Thyroid gland (tissue), 4 donors: ENCODE results near the gene CDC37. TPM values are rescaled to one million over a fixed set of nuclear protein-coding genes. Genes with fewer than 3 reads are reported as not detected.

Experiments used
- DNase-seq, 2 donors: peaks; one replicate each; pipeline ENCODE4 v3.0.0-alpha.2; 2019
- H3K27ac ChIP-seq, 3 donors: fragments of 200-600 bp; sonication (generic); 1 replicate in 2 of 3; 2 replicates in 1 of 3; pipeline ENCODE4 v1.5.1; 2016 to 2019; ENCODE audit warnings: mild to moderate bottlenecking in 1 of 3, moderate library complexity in 1 of 3
- H3K27me3 ChIP-seq: fragments of 200-600 bp; sonication (generic); one replicate; pipeline ENCODE4 v1.5.1; 2019
- H3K36me3 ChIP-seq, 2 donors: fragments of 200-600 bp; sonication (generic); one replicate each; pipeline ENCODE4 v1.5.1; 2016 to 2019
- H3K4me1 ChIP-seq, 2 donors: fragments of 200-600 bp; sonication (generic); one replicate each; pipeline ENCODE4 v1.5.1; 2017 to 2019
- H3K4me3 ChIP-seq, 3 donors: fragments of 200-600 bp; sonication (generic); replicated peaks in 1 of 3; 1 replicate in 2 of 3; 2 replicates in 1 of 3; pipeline ENCODE4 v1.5.1; 2016; ENCODE audit warnings: mild to moderate bottlenecking in 1 of 3
- H3K9me3 ChIP-seq: fragments of 200-600 bp; sonication (generic); one replicate; pipeline ENCODE4 v1.5.1; 2017
- POLR2A ChIP-seq, 2 donors: fragments of 450-650 bp; IDR thresholded peaks; one replicate each; pipeline ENCODE4 v1.6.1; 2017; ENCODE audit warnings: antibody characterized with exemption in 2 of 2, mild to moderate bottlenecking in 2 of 2, moderate library complexity in 1 of 2
- WGBS, 2 donors: methylation state at CpG; one replicate each; pipeline ENCODE4 v1.1.5; 2017; 5-methylcytosine and 5-hydroxymethylcytosine counted together
- intact Hi-C: fragments of 100-400 bp; cut with DNase I; formaldehyde crosslinking; loops from one replicate; pipeline ENCODE4 v1.15.1; 2023
- total RNA-seq, 4 donors: library from RNA; depleted of rRNA; stranded (reverse); fragments of >200 nt; gene quantifications; one replicate each; pipeline ENCODE4 v1.2.3, GENCODE V29; 2016
- TF ChIP-seq, protein P1 (sequence below), 6 experiments: fragments of 200-600 bp in 3 of 6; fragments of 450-650 bp in 3 of 6; sonication (generic) in 3 of 6; IDR thresholded peaks; one replicate each; pipeline ENCODE4 v1.5.1; 2016 to 2019; ENCODE audit warnings: antibody characterized with exemption in 6 of 6, mild to moderate bottlenecking in 2 of 6, inconsistent platforms in 1 of 6, moderate library complexity in 1 of 6

The CDC37 gene
- 100 to 1,000 TPM in 3 of 4 donors, 10 to 100 TPM in 1; 99.7 to 154 (median 125) TPM for total RNA-seq

DNA sequence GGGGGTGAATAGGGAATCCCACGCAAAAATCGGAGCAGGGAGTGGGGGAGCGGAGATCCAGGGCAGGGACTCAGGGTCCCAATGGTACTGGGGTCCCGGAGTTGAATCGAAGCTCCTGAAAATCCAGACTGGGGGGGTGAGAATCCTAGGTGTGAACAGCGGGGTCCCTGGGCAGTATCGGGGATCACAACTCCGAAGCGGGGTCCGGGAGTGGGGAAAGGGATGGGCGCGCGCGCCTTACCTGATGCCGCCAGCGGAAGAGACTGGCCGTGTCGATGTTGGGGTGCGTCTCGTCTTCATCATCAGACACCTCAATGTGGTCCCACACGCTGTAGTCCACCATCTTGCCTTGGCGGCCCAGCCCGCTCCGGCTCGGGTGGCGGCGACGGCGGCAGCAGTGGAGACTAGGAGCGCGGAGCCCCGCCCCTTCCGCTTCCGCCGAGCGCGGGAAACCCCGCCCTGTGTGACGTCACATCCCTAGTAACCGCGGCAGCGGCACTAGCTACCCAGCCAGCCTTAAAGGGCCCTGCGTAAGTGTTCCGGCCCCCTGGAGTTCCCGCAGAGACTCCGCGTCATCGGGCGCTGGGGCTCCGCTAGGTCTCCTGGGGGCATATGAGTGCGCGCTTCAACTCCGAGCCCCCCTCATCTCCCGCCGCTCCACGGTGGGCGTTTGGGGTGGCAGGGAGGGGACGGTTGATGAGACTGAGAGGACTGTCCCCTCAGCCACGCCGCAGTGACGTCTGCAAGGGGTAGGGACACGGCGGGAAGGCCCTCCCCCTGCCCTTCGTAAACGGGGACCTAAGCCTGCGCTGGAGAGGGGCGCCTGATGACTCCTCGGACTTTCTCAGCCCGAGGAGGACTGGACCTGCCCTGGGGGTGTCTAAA lies at the start of gene CDC37:
Gene CDC37 (minus strand): TSS at position 406 of the 885 bp plus-strand sequence. CDS start 63 bp downstream, at position 343.
- peak; percentile 34 to 82 for TF ChIP-seq POLR2A (IDR thresholded peaks at IDR 0.05)
- TF ChIP-seq, protein P1, sequence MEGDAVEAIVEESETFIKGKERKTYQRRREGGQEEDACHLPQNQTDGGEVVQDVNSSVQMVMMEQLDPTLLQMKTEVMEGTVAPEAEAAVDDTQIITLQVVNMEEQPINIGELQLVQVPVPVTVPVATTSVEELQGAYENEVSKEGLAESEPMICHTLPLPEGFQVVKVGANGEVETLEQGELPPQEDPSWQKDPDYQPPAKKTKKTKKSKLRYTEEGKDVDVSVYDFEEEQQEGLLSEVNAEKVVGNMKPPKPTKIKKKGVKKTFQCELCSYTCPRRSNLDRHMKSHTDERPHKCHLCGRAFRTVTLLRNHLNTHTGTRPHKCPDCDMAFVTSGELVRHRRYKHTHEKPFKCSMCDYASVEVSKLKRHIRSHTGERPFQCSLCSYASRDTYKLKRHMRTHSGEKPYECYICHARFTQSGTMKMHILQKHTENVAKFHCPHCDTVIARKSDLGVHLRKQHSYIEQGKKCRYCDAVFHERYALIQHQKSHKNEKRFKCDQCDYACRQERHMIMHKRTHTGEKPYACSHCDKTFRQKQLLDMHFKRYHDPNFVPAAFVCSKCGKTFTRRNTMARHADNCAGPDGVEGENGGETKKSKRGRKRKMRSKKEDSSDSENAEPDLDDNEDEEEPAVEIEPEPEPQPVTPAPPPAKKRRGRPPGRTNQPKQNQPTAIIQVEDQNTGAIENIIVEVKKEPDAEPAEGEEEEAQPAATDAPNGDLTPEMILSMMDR (IDR thresholded peaks at IDR 0.05) = no peak
- no peaks in the 10 kb centered on the region for H3K9me3 ChIP-seq
- no peaks in the 10 kb centered on the region for H3K36me3 ChIP-seq
- peak within 1 kb of the TSS; percentile 33 to 64 (median 57) for H3K27ac ChIP-seq
- DNase-seq = peak; percentile 95 to 96
- H3K4me1 ChIP-seq = peaks cover 25 to 35% of the 10 kb centered on the region in 2 donors
- peak within 1 kb of the TSS; percentile 73 to 81 (median 78) for H3K4me3 ChIP-seq
- peaks cover 6% of the 10 kb centered on the region for H3K27me3 ChIP-seq
- intact Hi-C loops = loop anchor here (10.0 kb wide), 1 partner anchor 71 kb away; no protein-coding TSS in a partner anchor
- WGBS, 2 donors = 0 to 1% methylated on average over 18 to 21 of the region's 69 CpGs

DNA sequence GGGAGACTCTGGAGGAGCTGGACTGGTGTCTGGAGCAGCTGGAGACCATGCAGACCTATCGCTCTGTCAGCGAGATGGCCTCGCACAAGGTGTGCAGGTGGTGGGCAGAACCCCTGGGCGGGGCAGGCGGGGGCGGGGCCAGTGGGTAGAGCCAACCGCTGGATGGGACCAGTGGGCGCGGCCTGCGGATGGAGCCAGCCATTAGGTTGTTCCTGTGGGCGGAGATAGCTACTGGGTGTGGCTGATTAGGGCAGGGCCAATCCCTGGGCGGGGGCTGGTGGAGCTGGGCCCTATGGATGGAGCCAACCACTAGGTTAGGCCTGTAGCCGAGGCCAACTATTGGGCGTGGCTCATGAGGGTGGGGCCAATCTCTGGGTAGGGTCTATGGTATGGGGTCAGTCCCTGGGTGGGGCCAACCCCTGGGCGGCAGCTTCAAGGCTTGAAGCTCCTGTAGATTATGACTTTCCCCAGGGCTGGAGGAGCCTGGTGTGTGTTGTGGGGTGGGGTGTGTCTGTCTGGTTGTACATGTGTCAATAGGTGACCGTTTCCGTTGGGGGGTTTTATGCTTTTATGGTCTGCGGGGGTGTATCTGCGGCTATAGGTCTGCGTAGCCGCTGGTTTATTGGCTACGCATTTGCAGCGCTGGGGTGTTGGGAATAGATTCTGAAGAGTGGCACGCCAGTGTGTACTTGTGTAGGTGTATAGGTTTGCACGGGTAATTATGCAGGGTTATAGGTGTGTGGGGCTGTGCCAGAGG lies 47.7 kb upstream of the CDC37 start:
- intact Hi-C loops = no loop called here
- no peaks in the 10 kb centered on the region for H3K27me3 ChIP-seq
- H3K36me3 ChIP-seq = peaks cover 0 to 13% of the 10 kb centered on the region in 2 donors
- 84 to 95% methylated on average over 9 to 24 of the region's 25 CpGs for WGBS, 2 donors
- no peak for DNase-seq
- H3K4me1 ChIP-seq = no peaks in the 10 kb centered on the region
- no peaks in the 10 kb centered on the region for H3K9me3 ChIP-seq
- H3K4me3 ChIP-seq = no peak overlapping the region
- H3K27ac ChIP-seq = no peak overlapping the region
- TF ChIP-seq, protein P1 (IDR thresholded peaks at IDR 0.05) = no peak
- TF ChIP-seq POLR2A (IDR thresholded peaks at IDR 0.05) = no peak

DNA sequence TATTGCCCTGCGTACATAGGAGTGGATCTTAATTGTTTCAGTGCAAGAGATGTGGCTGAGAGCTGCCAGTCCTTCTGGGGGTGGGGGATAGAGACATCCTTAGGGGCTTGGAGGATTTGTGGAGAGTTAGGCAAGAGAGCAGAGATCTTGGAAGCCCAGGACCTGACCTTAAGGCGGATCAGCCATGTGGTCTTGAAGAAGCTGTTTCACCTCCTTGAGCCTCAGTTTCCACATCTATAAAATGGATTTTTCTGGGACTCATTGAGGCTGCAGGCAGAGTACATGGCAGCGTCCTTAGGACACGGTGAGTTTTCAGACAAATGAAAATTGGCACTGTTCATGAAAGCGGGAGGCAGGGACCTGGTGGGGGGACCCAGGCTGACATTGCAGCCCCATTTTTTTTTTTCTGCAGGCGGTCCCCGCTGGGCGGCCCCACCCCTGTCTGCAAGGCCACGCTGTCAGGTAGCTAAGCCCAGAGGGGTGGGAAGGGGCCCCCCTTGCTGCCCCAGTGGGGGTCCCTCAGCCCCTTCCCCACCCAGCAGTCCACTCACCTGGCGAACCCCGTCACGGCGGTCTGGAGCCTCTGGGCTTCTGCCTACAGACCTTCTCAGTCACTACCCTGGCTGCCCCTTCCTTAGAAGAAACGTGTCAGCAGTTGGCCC lies 47.0 kb upstream of the CDC37 start:
- WGBS, 2 donors = 93 to 94% methylated on average over 11 to 14 of the region's 14 CpGs
- no peaks in the 10 kb centered on the region for H3K27me3 ChIP-seq
- intact Hi-C loops = no loop called here
- H3K4me1 ChIP-seq = no peaks in the 10 kb centered on the region
- DNase-seq = no peak
- no peak overlapping the region for H3K27ac ChIP-seq
- H3K36me3 ChIP-seq = peaks cover 0 to 13% of the 10 kb centered on the region in 2 donors
- no peak overlapping the region for H3K4me3 ChIP-seq
- TF ChIP-seq POLR2A (IDR thresholded peaks at IDR 0.05) = no peak
- TF ChIP-seq, protein P1 (IDR thresholded peaks at IDR 0.05) = no peak
- H3K9me3 ChIP-seq = no peaks in the 10 kb centered on the region

- H3K9me3 ChIP-seq = no peaks in the 10 kb centered on the region
- no peak for TF ChIP-seq POLR2A (IDR thresholded peaks at IDR 0.05)
- TF ChIP-seq, protein P1 (IDR thresholded peaks at IDR 0.05) = no peak
- 90 to 96% methylated on average over 7 of the region's 7 CpGs for WGBS, 2 donors
- DNase-seq = no peak
- no peaks in the 10 kb centered on the region for H3K27me3 ChIP-seq
- no peak overlapping the region for H3K27ac ChIP-seq
- H3K4me1 ChIP-seq = no peaks in the 10 kb centered on the region
- no peak overlapping the region for H3K4me3 ChIP-seq
- intact Hi-C loops = no loop called here
- H3K36me3 ChIP-seq = peaks cover 0 to 13% of the 10 kb centered on the region in 2 donors
Measured at GRCh38 chr19:10449037-10449436, 45.7 kb upstream of the CDC37 start.
